H9 (cell line): ENCODE data around the gene METRN. TPM values are rescaled to one million over a fixed set of nuclear protein-coding genes. Genes with fewer than 3 reads are reported as not detected.

Experiments
- DNase-seq: peaks from one replicate; pipeline ENCODE4 v3.0.0-alpha.2; 2017
- H2AFZ ChIP-seq: one replicate; pipeline ENCODE4 v1.6.1; 2013; ENCODE audit warnings: mild to moderate bottlenecking, low read length, control low read depth, moderate library complexity
- H2AK5ac ChIP-seq: 2 replicates; pipeline ENCODE4 v1.6.1; 2013; ENCODE audit warnings: low read length, control low read depth, mixed read lengths; ENCODE audit not compliant: insufficient read length
- H2BK120ac ChIP-seq: one replicate; pipeline ENCODE4 v1.6.1; 2013; ENCODE audit warnings: low read depth, mild to moderate bottlenecking, low read length, control low read depth, inconsistent platforms; ENCODE audit not compliant: poor library complexity, severe bottlenecking
- H2BK12ac ChIP-seq: 2 replicates; pipeline ENCODE4 v1.6.1; 2013; ENCODE audit warnings: low read length, control low read depth, mixed read lengths, low read depth; ENCODE audit not compliant: insufficient read length
- H2BK15ac ChIP-seq: 2 replicates; pipeline ENCODE4 v1.6.1; 2013; ENCODE audit warnings: low read depth, low read length, control low read depth
- H2BK20ac ChIP-seq: one replicate; pipeline ENCODE4 v1.6.1; 2013; ENCODE audit warnings: low read depth, mild to moderate bottlenecking, low read length, control low read depth, inconsistent platforms; ENCODE audit not compliant: poor library complexity, severe bottlenecking
- H2BK5ac ChIP-seq: 2 replicates; pipeline ENCODE4 v1.6.1; 2013; ENCODE audit warnings: low read length, control low read depth, mixed read lengths; ENCODE audit not compliant: insufficient read length
- H3K14ac ChIP-seq: 2 replicates; pipeline ENCODE4 v1.6.1; 2013; ENCODE audit warnings: low read length, control low read depth; ENCODE audit not compliant: insufficient read depth
- H3K18ac ChIP-seq: 2 replicates; pipeline ENCODE4 v1.6.1; 2013; ENCODE audit warnings: low read depth, mild to moderate bottlenecking, mixed read lengths, low read length, control low read depth; ENCODE audit not compliant: insufficient read length
- H3K23ac ChIP-seq: 2 replicates; pipeline ENCODE4 v1.6.1; 2013; ENCODE audit warnings: low read length, control low read depth, mixed read lengths, low read depth; ENCODE audit not compliant: insufficient read length
- H3K23me2 ChIP-seq: 2 replicates; pipeline ENCODE4 v1.6.1; 2013; ENCODE audit warnings: low read depth, mild to moderate bottlenecking, mixed read lengths, low read length, control low read depth; ENCODE audit not compliant: insufficient read length, poor library complexity, severe bottlenecking
- H3K27ac ChIP-seq: 2 replicates; pipeline ENCODE4 v1.5.1; 2013; ENCODE audit warnings: low read length, control low read depth, mixed read lengths, low read depth; ENCODE audit not compliant: insufficient read length
- H3K27me3 ChIP-seq: 2 replicates; pipeline ENCODE4 v1.6.1; 2013; ENCODE audit warnings: low read length, control low read depth, inconsistent platforms; ENCODE audit not compliant: insufficient read depth
- H3K4ac ChIP-seq: 2 replicates; pipeline ENCODE4 v1.6.1; 2013; ENCODE audit warnings: low read depth, mild to moderate bottlenecking, control low read depth, inconsistent platforms, low read length, moderate library complexity
- H3K4me1 ChIP-seq: 2 replicates; pipeline ENCODE4 v1.6.1; 2013; ENCODE audit warnings: low read length, control low read depth, inconsistent platforms; ENCODE audit not compliant: insufficient read depth
- H3K4me2 ChIP-seq: 2 replicates; pipeline ENCODE4 v1.6.1; 2013; ENCODE audit warnings: low read length, control low read depth, mixed read lengths; ENCODE audit not compliant: insufficient read length, insufficient read depth
- H3K56ac ChIP-seq: 2 replicates; pipeline ENCODE4 v1.6.1; 2013; ENCODE audit warnings: low read depth, mild to moderate bottlenecking, mixed read lengths, low read length, control low read depth; ENCODE audit not compliant: insufficient read length
- H3K79me1 ChIP-seq: 2 replicates; pipeline ENCODE4 v1.6.1; 2013; ENCODE audit warnings: low read depth, mild to moderate bottlenecking, moderate library complexity, low read length, control low read depth, inconsistent platforms; ENCODE audit not compliant: insufficient read depth, poor library complexity, severe bottlenecking
- H3K79me2 ChIP-seq: 2 replicates; pipeline ENCODE4 v1.6.1; 2013; ENCODE audit warnings: low read length, control low read depth, inconsistent platforms; ENCODE audit not compliant: insufficient read depth
- H3K9ac ChIP-seq: 2 replicates; pipeline ENCODE4 v1.6.1; 2013; ENCODE audit warnings: low read length, control low read depth, mixed read lengths; ENCODE audit not compliant: insufficient read length; ENCODE audit errors: extremely low read depth
- H3K9me3 ChIP-seq: one replicate; pipeline ENCODE4 v1.6.1; 2013; ENCODE audit warnings: low read depth, low read length, inconsistent platforms; ENCODE audit not compliant: control insufficient read depth
- H3T11ph ChIP-seq: one replicate; pipeline ENCODE4 v1.6.1; 2013; ENCODE audit warnings: mild to moderate bottlenecking, low read length, control low read depth, inconsistent platforms
- H4K20me1 ChIP-seq: one replicate; pipeline ENCODE4 v1.6.1; 2013; ENCODE audit not compliant: control insufficient read depth, insufficient read length, insufficient read depth
- H4K5ac ChIP-seq: 2 replicates; pipeline ENCODE4 v1.6.1; 2013; ENCODE audit warnings: low read depth, mild to moderate bottlenecking, mixed read lengths, low read length, control low read depth; ENCODE audit not compliant: insufficient read length
- H4K8ac ChIP-seq: replicated peaks from 2 replicates; pipeline ENCODE4 v1.6.1; 2013; ENCODE audit warnings: low read length, control low read depth, mixed read lengths, low read depth; ENCODE audit not compliant: insufficient read length
- H4K91ac ChIP-seq: 2 replicates; pipeline ENCODE4 v1.6.1; 2013; ENCODE audit warnings: low read depth, mild to moderate bottlenecking, moderate library complexity, mixed read lengths, low read length, control low read depth; ENCODE audit not compliant: insufficient read length
- H3K27ac Mint-ChIP-seq, 3 experiments: 2 replicates in 2 of 3; 3 replicates in 1 of 3; pipeline ENCODE4 v1.8.0; 2020 to 2021; ENCODE audit warnings: mixed read lengths in 3 of 3, mild to moderate bottlenecking in 1 of 3, moderate library complexity in 1 of 3
- H3K27me3 Mint-ChIP-seq: 2 replicates; pipeline ENCODE4 v1.8.0; 2021; ENCODE audit warnings: low read depth, mild to moderate bottlenecking, moderate library complexity, mixed read lengths
- H3K36me3 Mint-ChIP-seq, 3 experiments: 2 replicates in 2 of 3; 3 replicates in 1 of 3; pipeline ENCODE4 v1.8.0; 2020 to 2021; ENCODE audit warnings: low read depth in 3 of 3, mixed read lengths in 3 of 3; ENCODE audit not compliant: insufficient read depth in 1 of 3
- H3K4me1 Mint-ChIP-seq, 2 experiments: 2 replicates each; pipeline ENCODE4 v1.8.0; 2020; ENCODE audit warnings: mixed read lengths in 2 of 2
- H3K4me3 Mint-ChIP-seq, 2 experiments: 2 replicates in 1 of 2; 3 replicates in 1 of 2; pipeline ENCODE4 v1.8.0; 2020 to 2021; ENCODE audit warnings: mild to moderate bottlenecking in 2 of 2, mixed read lengths in 2 of 2, moderate library complexity in 1 of 2
- H3K9me3 Mint-ChIP-seq, 2 experiments: 2 replicates in 1 of 2; 3 replicates in 1 of 2; pipeline ENCODE4 v1.8.0; 2020; ENCODE audit warnings: mild to moderate bottlenecking in 2 of 2, mixed read lengths in 2 of 2, moderate library complexity in 1 of 2
- WGBS: extraction: QIAGEN DNeasy Blood & Tissue Kit; methylation state at CpG from one replicate; pipeline ENCODE4 v1.1.7; 2013; ENCODE audit warnings: missing lambda C conversion rate, low lambda C conversion rate, mixed read lengths; ENCODE audit not compliant: insufficient read length; ENCODE audit errors: extremely low coverage; 5-methylcytosine and 5-hydroxymethylcytosine counted together
- total RNA-seq: library from RNA; stranded (reverse); gene quantifications from 2 replicates; pipeline ENCODE4 v1.2.1, GENCODE V29; 2021
- TF ChIP-seq, protein P1 (sequence below): fragments of 200-600 bp; sonication (generic); conservative IDR thresholded peaks from 3 replicates; pipeline ENCODE4 v1.8.0; 2021; ENCODE audit warnings: antibody characterized with exemption, mild to moderate bottlenecking

Gene METRN
- total RNA-seq, 1 experiment from 2014 or later, result 26.2 TPM

- no peak overlapping the region for H2AK5ac ChIP-seq
- no peak overlapping the region for H3K4ac ChIP-seq
- H3T11ph ChIP-seq, result no peak overlapping the region
- no peak overlapping the region for H3K9ac ChIP-seq
- no peaks in the 10 kb centered on the region for H3K27me3 ChIP-seq
- H3K4me3 Mint-ChIP-seq, result no peak overlapping the region
- no peaks in the 10 kb centered on the region for H3K79me1 ChIP-seq
- no peaks in the 10 kb centered on the region for H3K23me2 ChIP-seq
- H3K9me3 ChIP-seq, result no peaks in the 10 kb centered on the region
- no peak overlapping the region for H2BK15ac ChIP-seq
- no peak for DNase-seq
- no peak overlapping the region for H2BK5ac ChIP-seq
- H3K23ac ChIP-seq, result no peak overlapping the region
- no peak overlapping the region for H4K8ac ChIP-seq
- no peaks in the 10 kb centered on the region for H4K20me1 ChIP-seq
- TF ChIP-seq, protein P1, sequence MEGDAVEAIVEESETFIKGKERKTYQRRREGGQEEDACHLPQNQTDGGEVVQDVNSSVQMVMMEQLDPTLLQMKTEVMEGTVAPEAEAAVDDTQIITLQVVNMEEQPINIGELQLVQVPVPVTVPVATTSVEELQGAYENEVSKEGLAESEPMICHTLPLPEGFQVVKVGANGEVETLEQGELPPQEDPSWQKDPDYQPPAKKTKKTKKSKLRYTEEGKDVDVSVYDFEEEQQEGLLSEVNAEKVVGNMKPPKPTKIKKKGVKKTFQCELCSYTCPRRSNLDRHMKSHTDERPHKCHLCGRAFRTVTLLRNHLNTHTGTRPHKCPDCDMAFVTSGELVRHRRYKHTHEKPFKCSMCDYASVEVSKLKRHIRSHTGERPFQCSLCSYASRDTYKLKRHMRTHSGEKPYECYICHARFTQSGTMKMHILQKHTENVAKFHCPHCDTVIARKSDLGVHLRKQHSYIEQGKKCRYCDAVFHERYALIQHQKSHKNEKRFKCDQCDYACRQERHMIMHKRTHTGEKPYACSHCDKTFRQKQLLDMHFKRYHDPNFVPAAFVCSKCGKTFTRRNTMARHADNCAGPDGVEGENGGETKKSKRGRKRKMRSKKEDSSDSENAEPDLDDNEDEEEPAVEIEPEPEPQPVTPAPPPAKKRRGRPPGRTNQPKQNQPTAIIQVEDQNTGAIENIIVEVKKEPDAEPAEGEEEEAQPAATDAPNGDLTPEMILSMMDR, result no peak
- no peak overlapping the region for H4K91ac ChIP-seq
- no CpG with 5 or more reads among the region's 15 CpGs for WGBS
- no peak overlapping the region for H3K4me2 ChIP-seq
- H3K27ac Mint-ChIP-seq, result no peak overlapping the region; a peak in 1 of 7 replicates
- H2BK120ac ChIP-seq, result no peak overlapping the region
- H3K79me2 ChIP-seq, result no peaks in the 10 kb centered on the region
- H3K9me3 Mint-ChIP-seq, result no peaks in the 10 kb centered on the region; a peak in 1 of 5 replicates
- H3K27ac ChIP-seq, result no peak overlapping the region
- no peak overlapping the region for H3K56ac ChIP-seq
- no peak overlapping the region for H4K5ac ChIP-seq
- no peak overlapping the region for H2BK20ac ChIP-seq
- no peaks in the 10 kb centered on the region for H3K36me3 Mint-ChIP-seq
- H3K4me1 ChIP-seq, result no peaks in the 10 kb centered on the region
- peaks cover 26% of the 10 kb centered on the region for H3K27me3 Mint-ChIP-seq
- no peak overlapping the region for H2BK12ac ChIP-seq
- no peak overlapping the region for H3K18ac ChIP-seq
- H3K4me1 Mint-ChIP-seq, result peaks cover 5 to 10% of the 10 kb centered on the region in 2 experiments
- no peak overlapping the region for H3K14ac ChIP-seq
- H2AFZ ChIP-seq, result no peak overlapping the region
These were observed 45.1 kb downstream of the METRN start for GRCh38 chr16:760065-760464.
